HepG2 (cell line): Measurements from ENCODE around the gene KLHDC8B. TPM values are rescaled to one million over a fixed set of nuclear protein-coding genes. Genes with fewer than 3 reads are reported as not detected.

Source experiments
- FLYWCH1 ChIP-seq: sonication (generic); formaldehyde crosslinking; IDR thresholded peaks from 2 replicates; pipeline ENCODE4 v1.8.1; 2023; ENCODE audit warnings: mild to moderate bottlenecking, missing genetic modification reagents
- HBP1 ChIP-seq: IDR thresholded peaks from 2 replicates; pipeline ENCODE4 v1.6.1; 2016; ENCODE audit warnings: low read depth, control low read depth
- MBNL3 ChIP-seq: fragments of 250-450 bp; sonication (Bioruptor Pico); conservative IDR thresholded peaks from 2 replicates; pipeline ENCODE4 v1.8.0; 2022; ENCODE audit warnings: mild to moderate bottlenecking, inconsistent platforms
- NCOR1 ChIP-seq: fragments of 200-600 bp; sonication (generic); IDR thresholded peaks from 2 replicates; pipeline ENCODE4 v1.7.0; 2017; ENCODE audit warnings: antibody characterized with exemption, low read length, borderline replicate concordance
- PHF8 ChIP-seq: sonication (generic); formaldehyde crosslinking; IDR thresholded peaks from 2 replicates; pipeline ENCODE4 v1.5.0; 2020; ENCODE audit warnings: missing genetic modification reagents
- RARA ChIP-seq: IDR thresholded peaks from 2 replicates; pipeline ENCODE4 v1.6.1; 2016; ENCODE audit warnings: missing genetic modification reagents, missing compliant biosample characterization
- RFXANK ChIP-seq: IDR thresholded peaks from 2 replicates; pipeline ENCODE4 v1.6.1; 2016
- ZBTB2 ChIP-seq: sonication (generic); formaldehyde crosslinking; IDR thresholded peaks from 2 replicates; pipeline ENCODE4 v1.8.0; 2022; ENCODE audit warnings: low read depth, missing genetic modification reagents
- ZBTB4 ChIP-seq: sonication (generic); formaldehyde crosslinking; IDR thresholded peaks from 2 replicates; pipeline ENCODE4 v1.4.0; 2020; ENCODE audit warnings: missing genetic modification reagents, mild to moderate bottlenecking, borderline replicate concordance
- ZNF10 ChIP-seq: sonication (generic); formaldehyde crosslinking; IDR thresholded peaks from 2 replicates; pipeline ENCODE4 v1.4.0; 2020; ENCODE audit warnings: mild to moderate bottlenecking, low read depth, missing genetic modification reagents, borderline replicate concordance
- ZNF142 ChIP-seq: sonication (generic); formaldehyde crosslinking; IDR thresholded peaks from 2 replicates; pipeline ENCODE4 v1.4.0; 2020; ENCODE audit warnings: missing genetic modification reagents
- ZNF24 ChIP-seq: fragments of 450-650 bp; IDR thresholded peaks from 2 replicates; pipeline ENCODE4 v1.6.1; 2017; ENCODE audit warnings: antibody characterized with exemption, mild to moderate bottlenecking
- ZNF576 ChIP-seq: sonication (generic); formaldehyde crosslinking; IDR thresholded peaks from 2 replicates; pipeline ENCODE4 v1.4.0; 2020; ENCODE audit warnings: mild to moderate bottlenecking, missing genetic modification reagents
- ZNF766 ChIP-seq: sonication (generic); formaldehyde crosslinking; IDR thresholded peaks from 2 replicates; pipeline ENCODE4 v1.5.0; 2020; ENCODE audit warnings: missing genetic modification reagents, borderline replicate concordance
- ZNF784 ChIP-seq: sonication (generic); formaldehyde crosslinking; IDR thresholded peaks from 2 replicates; pipeline ENCODE4 v1.5.1; 2020; ENCODE audit warnings: missing genetic modification reagents, mild to moderate bottlenecking, borderline replicate concordance
- polyA plus RNA-seq, 8 experiments: library from polyadenylated mRNA; depleted of rRNA in 3 of 8; stranded (reverse) in 7 of 8; unstranded in 1 of 8; fragments of >200 nt; fragmentation: Illumina TruSeq in 4 of 8; extraction: Trizol in 4 of 8; gene quantifications; 2 replicates each; pipeline versions ENCODE4 v1.2.1 to v1.2.3, GENCODE V29; 2011 to 2016; ENCODE audit warnings: low read depth in 4 of 8, missing spikeins in 1 of 8, mixed read lengths in 1 of 8; ENCODE audit not compliant: insufficient read depth in 1 of 8
- total RNA-seq, 5 experiments: library from RNA; depleted of rRNA; stranded (reverse); fragments of >200 nt; fragmentation: Illumina TruSeq; extraction: Trizol; gene quantifications; 2 replicates each; pipeline ENCODE4 v1.2.3, GENCODE V29; 2016; ENCODE audit warnings: low read depth in 1 of 5

KLHDC8B gene
- total and polyA plus RNA-seq, 2 of the 13 experiments (the other 11 are each of a cell fraction or from before 2014, with no cell fraction given): 17.2 to 17.8 TPM

GRCh38 chr3:49166752-49167556 is 4.4 kb upstream of the KLHDC8B start (continued):
- TF ChIP-seq ZNF142 (no peak), NCOR1 (peak; percentile 43; the same call in 1 of the 2 replicates), PHF8 (CRISPR knock-in tag) (no peak; the same call in 1 of the 2 replicates), MBNL3 (CRISPR knock-in tag) (no peak), ZNF784 (CRISPR knock-in tag) (no peak), ZNF24 (no peak), FLYWCH1 (no peak), ZNF766 (CRISPR knock-in tag) (no peak), ZBTB2 (no peak), RFXANK (CRISPR knock-in tag) (no peak), ZBTB4 (CRISPR knock-in tag) (0 out of 2 replicates have a peak, but pooled peaks have one; percentile 52), ZNF10 (no peak), ZNF576 (no peak), RARA (CRISPR knock-in tag) (no peak; the same call in 1 of the 2 replicates), HBP1 (CRISPR knock-in tag) (no peak)
